GM19395 (cell line): ENCODE data around the gene METTL15.
"Not testable (repeated sequence)": the region's sequence is repeated elsewhere in the genome, so short reads cannot be mapped to it uniquely, and the experiment has no call there.

Experiments used
- ATAC-seq: cut with Tn5 transposase; IDR thresholded peaks from one replicate; pipeline ENCODE4 v1.9.1; 2021; ENCODE audit warnings: mild to moderate bottlenecking, moderate library complexity; ENCODE audit not compliant: unreplicated experiment

METTL15 gene

GRCh38 chr11:28107750-28108618 lies at the start of gene METTL15, which contains the start of gene KIF18A:
TSS of gene METTL15 (plus strand) at chr11:28108388. CDS start at chr11:28113335, 4,947 bp downstream.
TSS of gene KIF18A (minus strand) at chr11:28108156. CDS start at chr11:28097947, 10,209 bp downstream.
- peak; percentile 93 for ATAC-seq

- ATAC-seq: no peak
These were observed 36.9 kb upstream of the METTL15 start for GRCh38 chr11:28071305-28071704.

GRCh38 chr11:28072321-28072720 lies 35.9 kb upstream of the METTL15 start:
- no peak for ATAC-seq

- ATAC-seq: no peak
These were observed 30.7 kb upstream of the METTL15 start for GRCh38 chr11:28077521-28077920.

GRCh38 chr11:28083118-28083517 lies 25.1 kb upstream of the METTL15 start:
- ATAC-seq: no peak

GRCh38 chr11:28086569-28086968 lies 21.6 kb upstream of the METTL15 start:
- no peak for ATAC-seq

- not testable (repeated sequence) for ATAC-seq
These were observed 21.0 kb upstream of the METTL15 start for GRCh38 chr11:28087192-28087591.

GRCh38 chr11:28087693-28088092 lies 20.5 kb upstream of the METTL15 start:
- not testable (repeated sequence) for ATAC-seq

GRCh38 chr11:28089378-28089777 lies 18.8 kb upstream of the METTL15 start:
- no peak for ATAC-seq

GRCh38 chr11:28090052-28090749 lies 18.0 kb upstream of the METTL15 start:
- ATAC-seq: no peak

- ATAC-seq: no peak
These were observed 15.4 kb upstream of the METTL15 start for GRCh38 chr11:28092786-28093185.

GRCh38 chr11:28098257-28098656 lies 9.9 kb upstream of the METTL15 start:
- no peak for ATAC-seq

- no peak for ATAC-seq
These were observed 8.5 kb upstream of the METTL15 start for GRCh38 chr11:28099715-28100114.

GRCh38 chr11:28100665-28101064 lies 7.5 kb upstream of the METTL15 start:
- ATAC-seq: no peak

- not testable (repeated sequence) for ATAC-seq
These were observed 5.9 kb upstream of the METTL15 start for GRCh38 chr11:28102300-28102699.

GRCh38 chr11:28104425-28104824 lies 3.8 kb upstream of the METTL15 start:
- no peak for ATAC-seq

GRCh38 chr11:28104984-28105383 lies 3.2 kb upstream of the METTL15 start:
- ATAC-seq: no peak

GRCh38 chr11:28105869-28106268 lies 2.3 kb upstream of the METTL15 start:
- no peak for ATAC-seq

GRCh38 chr11:28106353-28107043 lies 1.7 kb upstream of the METTL15 start:
- no peak for ATAC-seq

- peak; percentile 1 for ATAC-seq
These were observed 918 bp upstream of the METTL15 start for GRCh38 chr11:28107191-28107749.

- ATAC-seq: no peak
These were observed 770 bp downstream of the METTL15 start for GRCh38 chr11:28108958-28109357.
